ENCODE results near the gene EPB41L3. TPM values are rescaled to one million over a fixed set of nuclear protein-coding genes. Genes with fewer than 3 reads are reported as not detected.

The EPB41L3 gene
- total and polyA plus RNA-seq, 2 experiments from 2014 or later: 20.8 to 24.5 TPM

- Histone ChIP-seq H3K9me3 (ENCODE audit: low read depth) (no peaks in the 10 kb centered on the region), H2AFZ (no peak overlapping the region), H3K4me2 (no peak overlapping the region), H3K27ac (no peak overlapping the region), H4K20me1 (ENCODE audit: insufficient read depth, poor library complexity, severe bottlenecking) (no peaks in the 10 kb centered on the region), H3K27me3 (no peaks in the 10 kb centered on the region), H3K79me2 (peaks cover 3% of the 10 kb centered on the region), H3K4me3 (no peak overlapping the region), H3K36me3 (replicated peaks; ENCODE audit: insufficient read depth, low read depth) (no peaks in the 10 kb centered on the region), H3K4me1 (ENCODE audit: insufficient read depth) (no peaks in the 10 kb centered on the region), H3K9me2 (replicated peaks; ENCODE audit: insufficient read depth) (no peaks in the 10 kb centered on the region)
- TF ChIP-seq EZH2phosphoT487 (IDR thresholded peaks at IDR 0.05; ENCODE audit: low read depth, severe bottlenecking, unreplicated experiment): no peak
- 72% methylated on average over 3 of the region's 3 CpGs for WGBS (ENCODE audit: low lambda C conversion rate, missing lambda C conversion rate)
- no peak for DNase-seq (ENCODE audit: low spot score)
Measured at GRCh38 chr18:5532066-5532465, 11.7 kb downstream of the EPB41L3 start.

- Histone ChIP-seq H3K4me3 (no peak overlapping the region), H3K27me3 (no peaks in the 10 kb centered on the region), H4K20me1 (ENCODE audit: insufficient read depth, poor library complexity, severe bottlenecking) (no peaks in the 10 kb centered on the region), H3K9me2 (replicated peaks; ENCODE audit: insufficient read depth) (no peaks in the 10 kb centered on the region), H3K27ac (no peak overlapping the region), H3K36me3 (replicated peaks; ENCODE audit: insufficient read depth, low read depth) (no peaks in the 10 kb centered on the region), H3K79me2 (peaks cover 3% of the 10 kb centered on the region), H3K4me2 (no peak overlapping the region), H3K9me3 (ENCODE audit: low read depth) (no peaks in the 10 kb centered on the region), H2AFZ (no peak overlapping the region), H3K4me1 (ENCODE audit: insufficient read depth) (no peaks in the 10 kb centered on the region)
- 87% methylated on average over 8 of the region's 8 CpGs for WGBS (ENCODE audit: low lambda C conversion rate, missing lambda C conversion rate)
- DNase-seq (ENCODE audit: low spot score): no peak
- TF ChIP-seq EZH2phosphoT487 (IDR thresholded peaks at IDR 0.05; ENCODE audit: low read depth, severe bottlenecking, unreplicated experiment) (no peak), EZH2 (IDR thresholded peaks at IDR 0.05; ENCODE audit: borderline replicate concordance) (no peak), CTCF (IDR thresholded peaks at IDR 0.05; ENCODE audit: poor library complexity) (no peak)
Measured at GRCh38 chr18:5530629-5531178, 13.1 kb downstream of the EPB41L3 start.

GRCh38 chr18:5529471-5529870 is 14.3 kb downstream of the EPB41L3 start:
- Histone ChIP-seq H3K79me2 (peaks cover 6% of the 10 kb centered on the region), H3K4me1 (ENCODE audit: insufficient read depth) (no peaks in the 10 kb centered on the region), H3K4me2 (no peak overlapping the region), H3K4me3 (no peak overlapping the region), H2AFZ (no peak overlapping the region), H3K9me3 (ENCODE audit: low read depth) (no peaks in the 10 kb centered on the region), H3K9me2 (replicated peaks; ENCODE audit: insufficient read depth) (no peaks in the 10 kb centered on the region), H3K27ac (no peak overlapping the region), H4K20me1 (ENCODE audit: insufficient read depth, poor library complexity, severe bottlenecking) (no peaks in the 10 kb centered on the region), H3K27me3 (no peaks in the 10 kb centered on the region), H3K36me3 (replicated peaks; ENCODE audit: insufficient read depth, low read depth) (no peaks in the 10 kb centered on the region)
- no peak for DNase-seq (ENCODE audit: low spot score)
- no peak for TF ChIP-seq EZH2phosphoT487 (IDR thresholded peaks at IDR 0.05; ENCODE audit: low read depth, severe bottlenecking, unreplicated experiment)
- TF ChIP-seq CTCF (IDR thresholded peaks at IDR 0.05; ENCODE audit: poor library complexity): no peak
- TF ChIP-seq EZH2 (IDR thresholded peaks at IDR 0.05; ENCODE audit: borderline replicate concordance): no peak
- WGBS (ENCODE audit: low lambda C conversion rate, missing lambda C conversion rate): 96% methylated on average over 3 of the region's 3 CpGs

GRCh38 chr18:5527603-5528002 is 16.2 kb downstream of the EPB41L3 start:
- TF ChIP-seq CTCF (IDR thresholded peaks at IDR 0.05; ENCODE audit: poor library complexity): no peak
- TF ChIP-seq EZH2phosphoT487 (IDR thresholded peaks at IDR 0.05; ENCODE audit: low read depth, severe bottlenecking, unreplicated experiment): no peak
- H3K4me3 ChIP-seq: no peak overlapping the region
- 49% methylated on average over 6 of the region's 6 CpGs for WGBS (ENCODE audit: low lambda C conversion rate, missing lambda C conversion rate)
- H3K36me3 ChIP-seq (replicated peaks; ENCODE audit: insufficient read depth, low read depth): no peaks in the 10 kb centered on the region
- H4K20me1 ChIP-seq (ENCODE audit: insufficient read depth, poor library complexity, severe bottlenecking): no peaks in the 10 kb centered on the region
- H3K4me1 ChIP-seq (ENCODE audit: insufficient read depth): no peaks in the 10 kb centered on the region
- H3K9me2 ChIP-seq (replicated peaks; ENCODE audit: insufficient read depth): no peaks in the 10 kb centered on the region
- no peak overlapping the region for H2AFZ ChIP-seq
- no peaks in the 10 kb centered on the region for H3K27me3 ChIP-seq
- H3K27ac ChIP-seq: no peak overlapping the region
- no peaks in the 10 kb centered on the region for H3K9me3 ChIP-seq (ENCODE audit: low read depth)
- no peak overlapping the region for H3K4me2 ChIP-seq
- peak; percentile 23 for DNase-seq (ENCODE audit: low spot score)
- H3K79me2 ChIP-seq: peaks cover 9% of the 10 kb centered on the region
